ENCODE results near the gene CACNA1B. TPM values are rescaled to one million over a fixed set of nuclear protein-coding genes. Genes with fewer than 3 reads are reported as not detected.

The CACNA1B gene
- total RNA-seq, 4 donors from 2014 or later: 0.04 to 0.13 (median 0.12) TPM; not detected in 1

GRCh38 chr9:137873858-137874362 lies 3.7 kb upstream of the CACNA1B start:
- no peaks in the 10 kb centered on the region for H3K36me3 ChIP-seq
- peaks cover 0 to 10% (median 0%) of the 10 kb centered on the region in 3 donors for H3K9me3 ChIP-seq
- H3K27me3 ChIP-seq: peaks cover 49% of the 10 kb centered on the region
- H3K4me1 ChIP-seq: peaks cover 0 to 12% (median 5%) of the 10 kb centered on the region in 3 donors
- H3K27ac ChIP-seq: no peak overlapping the region
- TF ChIP-seq EP300 (IDR thresholded peaks at IDR 0.05) (no peak), POLR2A (IDR thresholded peaks at IDR 0.05) (no peak), CTCF (IDR thresholded peaks at IDR 0.05) (no peak), POLR2AphosphoS5 (IDR thresholded peaks at IDR 0.05) (no peak)
- no peak overlapping the region for H3K4me3 ChIP-seq
- 78% methylated on average over 9 of the region's 9 CpGs for WGBS, 2 donors (ENCODE audit: low coverage in 1 of 2)
- ATAC-seq: no peak

- Histone ChIP-seq H3K4me3 (no peak overlapping the region), H3K9me3 (no peaks in the 10 kb centered on the region), H3K27ac (no peak overlapping the region), H3K36me3 (no peaks in the 10 kb centered on the region), H3K4me1 (peaks cover 0 to 12% (median 5%) of the 10 kb centered on the region in 3 donors), H3K27me3 (peaks cover 63% of the 10 kb centered on the region)
- no peak for TF ChIP-seq POLR2AphosphoS5 (IDR thresholded peaks at IDR 0.05)
- no peak for TF ChIP-seq POLR2A (IDR thresholded peaks at IDR 0.05)
- no peak for TF ChIP-seq CTCF (IDR thresholded peaks at IDR 0.05)
- TF ChIP-seq EP300 (IDR thresholded peaks at IDR 0.05): no peak
- ATAC-seq: no peak
- 77% methylated on average over 4 of the region's 14 CpGs; no CpG with 5 or more reads in 1 of the 2 donors for WGBS, 2 donors (ENCODE audit: low coverage in 1 of 2)
Observed at GRCh38 chr9:137875354-137875753, 2.2 kb upstream of the CACNA1B start.

- Histone ChIP-seq H3K4me3 (no peak overlapping the region), H3K27ac (no peak overlapping the region), H3K4me1 (peaks cover 0 to 12% (median 5%) of the 10 kb centered on the region in 3 donors), H3K36me3 (no peaks in the 10 kb centered on the region), H3K27me3 (peaks cover 68% of the 10 kb centered on the region), H3K9me3 (no peaks in the 10 kb centered on the region)
- 91 to 96% methylated on average over 4 to 7 of the region's 10 CpGs for WGBS, 2 donors (ENCODE audit: low coverage in 1 of 2)
- TF ChIP-seq EP300 (IDR thresholded peaks at IDR 0.05): no peak
- TF ChIP-seq POLR2A (IDR thresholded peaks at IDR 0.05): no peak
- TF ChIP-seq POLR2AphosphoS5 (IDR thresholded peaks at IDR 0.05): no peak
- TF ChIP-seq CTCF (IDR thresholded peaks at IDR 0.05): no peak
- no peak for ATAC-seq
Observed at GRCh38 chr9:137875846-137876245, 1.7 kb upstream of the CACNA1B start.

- no peaks in the 10 kb centered on the region for H3K9me3 ChIP-seq
- H3K36me3 ChIP-seq: no peaks in the 10 kb centered on the region
- peaks cover 73% of the 10 kb centered on the region for H3K27me3 ChIP-seq
- TF ChIP-seq POLR2AphosphoS5 (IDR thresholded peaks at IDR 0.05) (no peak), EP300 (IDR thresholded peaks at IDR 0.05) (no peak), POLR2A (IDR thresholded peaks at IDR 0.05) (no peak), CTCF (IDR thresholded peaks at IDR 0.05) (no peak)
- no peak overlapping the region for H3K27ac ChIP-seq
- ATAC-seq: no peak
- H3K4me3 ChIP-seq: no peak overlapping the region
- peaks cover 0 to 12% (median 5%) of the 10 kb centered on the region in 3 donors for H3K4me1 ChIP-seq
- WGBS, 2 donors (ENCODE audit: low coverage in 1 of 2): 84 to 100% methylated on average over 1 to 7 of the region's 8 CpGs
Observed at GRCh38 chr9:137876269-137876668, 1.3 kb upstream of the CACNA1B start.

- Histone ChIP-seq H3K27me3 (peaks cover 76% of the 10 kb centered on the region), H3K4me3 (no peak overlapping the region), H3K9me3 (no peaks in the 10 kb centered on the region), H3K36me3 (no peaks in the 10 kb centered on the region), H3K27ac (no peak overlapping the region), H3K4me1 (peaks cover 0 to 12% (median 5%) of the 10 kb centered on the region in 3 donors)
- 89 to 100% methylated on average over 1 to 11 of the region's 47 CpGs for WGBS, 2 donors (ENCODE audit: low coverage in 1 of 2)
- TF ChIP-seq EP300 (IDR thresholded peaks at IDR 0.05) (no peak), CTCF (IDR thresholded peaks at IDR 0.05) (no peak), POLR2A (IDR thresholded peaks at IDR 0.05) (no peak), POLR2AphosphoS5 (IDR thresholded peaks at IDR 0.05) (no peak)
- ATAC-seq: no peak
Observed at GRCh38 chr9:137876781-137877386, 698 bp upstream of the CACNA1B start.

Measured in gastroesophageal sphincter (tissue), 4 donors.